ENCODE results near the gene CXADR. TPM values are rescaled to one million over a fixed set of nuclear protein-coding genes. Genes with fewer than 3 reads are reported as not detected.

Gene CXADR
- total and polyA plus RNA-seq, 2 donors = 3.2 to 5.6 TPM

DNA sequence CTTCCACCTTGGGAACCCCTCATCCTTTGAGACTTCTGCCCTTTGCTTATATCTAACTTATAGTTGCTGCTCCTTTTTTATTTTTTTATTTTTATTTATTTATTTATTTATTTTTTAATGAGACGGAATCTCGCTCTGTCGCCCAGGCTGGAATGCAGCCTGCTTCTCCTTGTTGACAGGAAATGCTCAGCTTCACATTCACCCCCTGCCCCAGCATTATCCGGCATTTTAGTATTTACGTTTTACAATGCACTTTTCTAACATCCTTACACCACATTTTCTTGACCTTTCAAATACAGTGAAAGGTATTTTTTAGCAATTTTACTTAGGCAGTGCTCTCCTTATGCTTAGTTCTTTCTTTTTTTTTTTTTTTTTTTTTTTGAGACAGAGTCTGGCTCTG is 14.9 kb downstream of the CXADR start:
- no peak overlapping the region for H3K4me3 ChIP-seq (ENCODE audit: low read length in 2 of 2)
- H3K36me3 ChIP-seq (ENCODE audit: control insufficient read depth in 2 of 2, insufficient read depth in 2 of 2, low read length in 1 of 2) = no peaks in the 10 kb centered on the region
- 97% methylated on average over 5 of the region's 5 CpGs for WGBS
- H3K9me3 ChIP-seq (ENCODE audit: control insufficient read depth in 2 of 2, insufficient read depth in 1 of 2, low read length in 1 of 2) = no peaks in the 10 kb centered on the region
- no peak for DNase-seq (ENCODE audit: low read depth in 6 of 9, low spot score in 9 of 9)
- H3K27me3 ChIP-seq (ENCODE audit: control insufficient read depth in 2 of 2, insufficient read depth in 1 of 2, low read length in 1 of 2) = no peaks in the 10 kb centered on the region
- no peaks in the 10 kb centered on the region for H3K4me1 ChIP-seq (ENCODE audit: control insufficient read depth in 2 of 2, insufficient read depth in 2 of 2, low read length in 2 of 2)
- H3K27ac ChIP-seq (ENCODE audit: low read depth in 1 of 2, low read length in 1 of 2) = no peak overlapping the region

DNA sequence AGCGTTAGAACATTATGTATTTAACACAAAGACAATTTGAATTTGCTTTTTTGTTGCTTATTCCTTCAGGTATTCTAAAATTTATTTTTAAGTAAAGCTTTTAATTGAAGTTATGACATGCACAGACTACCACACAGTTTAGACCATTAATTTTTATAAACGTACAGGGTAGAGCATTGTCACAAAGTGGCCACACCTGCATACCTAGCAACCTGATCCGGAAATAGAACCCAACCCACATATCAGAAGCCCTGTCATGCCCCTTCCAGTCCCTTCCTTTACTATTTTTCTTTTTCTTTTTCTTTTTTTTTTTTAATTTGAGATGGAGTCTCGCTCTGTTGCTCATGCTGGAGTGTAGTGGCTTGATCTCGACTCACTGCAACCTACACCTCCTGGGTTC is 16.8 kb downstream of the CXADR start:
- 96% methylated on average over 5 of the region's 5 CpGs for WGBS
- Histone ChIP-seq H3K27ac (ENCODE audit: low read depth in 1 of 2, low read length in 1 of 2) (no peak overlapping the region), H3K4me3 (ENCODE audit: low read length in 2 of 2) (no peak overlapping the region), H3K27me3 (ENCODE audit: control insufficient read depth in 2 of 2, insufficient read depth in 1 of 2, low read length in 1 of 2) (no peaks in the 10 kb centered on the region), H3K36me3 (ENCODE audit: control insufficient read depth in 2 of 2, insufficient read depth in 2 of 2, low read length in 1 of 2) (no peaks in the 10 kb centered on the region), H3K4me1 (ENCODE audit: control insufficient read depth in 2 of 2, insufficient read depth in 2 of 2, low read length in 2 of 2) (no peaks in the 10 kb centered on the region), H3K9me3 (ENCODE audit: control insufficient read depth in 2 of 2, insufficient read depth in 1 of 2, low read length in 1 of 2) (no peaks in the 10 kb centered on the region)
- DNase-seq (ENCODE audit: low read depth in 6 of 9, low spot score in 9 of 9) = no peak

DNA sequence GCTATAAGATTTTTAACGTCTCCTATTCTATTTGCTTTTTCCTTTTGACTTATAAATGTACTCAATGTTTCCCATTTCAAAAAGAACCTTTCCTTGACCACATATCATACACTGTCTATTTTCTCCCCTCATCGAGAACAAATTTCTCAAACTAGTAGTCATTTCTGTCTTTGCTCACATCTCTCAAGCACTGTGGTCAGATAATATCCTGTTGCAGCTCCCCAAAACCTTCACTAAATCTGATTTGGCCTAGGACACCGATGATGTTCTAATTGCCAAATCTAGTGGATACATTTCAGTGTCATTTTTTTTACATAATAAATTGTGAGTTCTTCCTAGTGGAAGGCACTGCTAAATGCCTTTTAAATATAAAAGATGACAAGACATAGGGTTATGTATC is 19.4 kb downstream of the CXADR start:
- WGBS = 93% methylated on average over 3 of the region's 3 CpGs
- DNase-seq (ENCODE audit: low read depth in 6 of 9, low spot score in 9 of 9) = no peak

GRCh38 chr21:17536381-17536780 is 23.5 kb downstream of the CXADR start:
- Histone ChIP-seq H3K27me3 (ENCODE audit: control insufficient read depth in 2 of 2, insufficient read depth in 1 of 2, low read length in 1 of 2) (no peaks in the 10 kb centered on the region), H3K27ac (ENCODE audit: low read depth in 1 of 2, low read length in 1 of 2) (no peak overlapping the region), H3K4me1 (ENCODE audit: control insufficient read depth in 2 of 2, insufficient read depth in 2 of 2, low read length in 2 of 2) (no peaks in the 10 kb centered on the region), H3K36me3 (ENCODE audit: control insufficient read depth in 2 of 2, insufficient read depth in 2 of 2, low read length in 1 of 2) (no peaks in the 10 kb centered on the region), H3K4me3 (ENCODE audit: low read length in 2 of 2) (no peak overlapping the region), H3K9me3 (ENCODE audit: control insufficient read depth in 2 of 2, insufficient read depth in 1 of 2, low read length in 1 of 2) (no peaks in the 10 kb centered on the region)
- DNase-seq (ENCODE audit: low read depth in 6 of 9, low spot score in 9 of 9) = no peak
- WGBS = 54% methylated on average over 3 of the region's 3 CpGs

More for the DNA sequence above, 19.4 kb downstream of the CXADR start:
- Histone ChIP-seq H3K4me1 (ENCODE audit: control insufficient read depth in 2 of 2, insufficient read depth in 2 of 2, low read length in 2 of 2) (no peaks in the 10 kb centered on the region), H3K4me3 (ENCODE audit: low read length in 2 of 2) (no peak overlapping the region), H3K9me3 (ENCODE audit: control insufficient read depth in 2 of 2, insufficient read depth in 1 of 2, low read length in 1 of 2) (no peaks in the 10 kb centered on the region), H3K27ac (ENCODE audit: low read depth in 1 of 2, low read length in 1 of 2) (no peak overlapping the region), H3K27me3 (ENCODE audit: control insufficient read depth in 2 of 2, insufficient read depth in 1 of 2, low read length in 1 of 2) (no peaks in the 10 kb centered on the region), H3K36me3 (ENCODE audit: control insufficient read depth in 2 of 2, insufficient read depth in 2 of 2, low read length in 1 of 2) (no peaks in the 10 kb centered on the region)

DNA sequence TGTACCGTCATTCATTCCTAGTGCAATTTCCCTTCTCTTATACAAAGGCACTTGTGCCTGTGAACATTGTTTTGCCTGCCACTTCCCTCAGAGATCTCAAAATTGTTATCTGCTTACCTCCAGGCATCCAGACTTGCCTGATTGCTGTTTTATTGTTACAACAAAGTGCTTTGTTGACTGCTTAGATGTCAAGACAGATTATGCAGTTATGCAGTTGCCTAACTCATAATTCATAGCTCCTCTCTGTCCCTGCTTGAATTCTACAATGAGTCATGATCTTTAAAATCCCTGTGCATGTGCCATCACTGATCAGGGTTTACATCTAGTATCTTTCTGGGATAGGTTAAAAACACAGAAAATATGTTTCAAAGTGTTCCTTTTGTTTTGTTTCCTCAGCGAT is 24.5 kb downstream of the CXADR start:
- no peaks in the 10 kb centered on the region for H3K36me3 ChIP-seq (ENCODE audit: control insufficient read depth in 2 of 2, insufficient read depth in 2 of 2, low read length in 1 of 2)
- DNase-seq (ENCODE audit: low read depth in 6 of 9, low spot score in 9 of 9) = no peak
- H3K27me3 ChIP-seq (ENCODE audit: control insufficient read depth in 2 of 2, insufficient read depth in 1 of 2, low read length in 1 of 2) = no peaks in the 10 kb centered on the region
- 68% methylated on average over 2 of the region's 2 CpGs for WGBS
- H3K4me1 ChIP-seq (ENCODE audit: control insufficient read depth in 2 of 2, insufficient read depth in 2 of 2, low read length in 2 of 2) = no peaks in the 10 kb centered on the region
- H3K4me3 ChIP-seq (ENCODE audit: low read length in 2 of 2) = no peak overlapping the region
- no peak overlapping the region for H3K27ac ChIP-seq (ENCODE audit: low read depth in 1 of 2, low read length in 1 of 2)
- H3K9me3 ChIP-seq (ENCODE audit: control insufficient read depth in 2 of 2, insufficient read depth in 1 of 2, low read length in 1 of 2) = no peaks in the 10 kb centered on the region

- no peak for DNase-seq (ENCODE audit: low read depth in 6 of 9, low spot score in 9 of 9)
- Histone ChIP-seq H3K4me3 (ENCODE audit: low read length in 2 of 2) (no peak overlapping the region), H3K27ac (ENCODE audit: low read depth in 1 of 2, low read length in 1 of 2) (no peak overlapping the region), H3K36me3 (ENCODE audit: control insufficient read depth in 2 of 2, insufficient read depth in 2 of 2, low read length in 1 of 2) (no peaks in the 10 kb centered on the region), H3K4me1 (ENCODE audit: control insufficient read depth in 2 of 2, insufficient read depth in 2 of 2, low read length in 2 of 2) (no peaks in the 10 kb centered on the region), H3K27me3 (ENCODE audit: control insufficient read depth in 2 of 2, insufficient read depth in 1 of 2, low read length in 1 of 2) (no peaks in the 10 kb centered on the region), H3K9me3 (ENCODE audit: control insufficient read depth in 2 of 2, insufficient read depth in 1 of 2, low read length in 1 of 2) (no peaks in the 10 kb centered on the region)
- 94% methylated on average over 2 of the region's 2 CpGs for WGBS
These were observed 25.7 kb downstream of the CXADR start for GRCh38 chr21:17538576-17538975.

GRCh38 chr21:17539323-17539722 is 26.5 kb downstream of the CXADR start:
- Histone ChIP-seq H3K4me1 (ENCODE audit: control insufficient read depth in 2 of 2, insufficient read depth in 2 of 2, low read length in 2 of 2) (no peaks in the 10 kb centered on the region), H3K27me3 (ENCODE audit: control insufficient read depth in 2 of 2, insufficient read depth in 1 of 2, low read length in 1 of 2) (no peaks in the 10 kb centered on the region), H3K36me3 (ENCODE audit: control insufficient read depth in 2 of 2, insufficient read depth in 2 of 2, low read length in 1 of 2) (no peaks in the 10 kb centered on the region), H3K9me3 (ENCODE audit: control insufficient read depth in 2 of 2, insufficient read depth in 1 of 2, low read length in 1 of 2) (no peaks in the 10 kb centered on the region), H3K27ac (ENCODE audit: low read depth in 1 of 2, low read length in 1 of 2) (no peak overlapping the region), H3K4me3 (ENCODE audit: low read length in 2 of 2) (no peak overlapping the region)
- WGBS = 65% methylated on average over 1 of the region's 1 CpG
- no peak for DNase-seq (ENCODE audit: low read depth in 6 of 9, low spot score in 9 of 9)

GRCh38 chr21:17539743-17540341 is 27.0 kb downstream of the CXADR start:
- no peak overlapping the region for H3K4me3 ChIP-seq (ENCODE audit: low read length in 2 of 2)
- no peaks in the 10 kb centered on the region for H3K4me1 ChIP-seq (ENCODE audit: control insufficient read depth in 2 of 2, insufficient read depth in 2 of 2, low read length in 2 of 2)
- H3K27me3 ChIP-seq (ENCODE audit: control insufficient read depth in 2 of 2, insufficient read depth in 1 of 2, low read length in 1 of 2) = no peaks in the 10 kb centered on the region
- no peaks in the 10 kb centered on the region for H3K36me3 ChIP-seq (ENCODE audit: control insufficient read depth in 2 of 2, insufficient read depth in 2 of 2, low read length in 1 of 2)
- 89% methylated on average over 9 of the region's 9 CpGs for WGBS
- no peak for DNase-seq (ENCODE audit: low read depth in 6 of 9, low spot score in 9 of 9)
- no peaks in the 10 kb centered on the region for H3K9me3 ChIP-seq (ENCODE audit: control insufficient read depth in 2 of 2, insufficient read depth in 1 of 2, low read length in 1 of 2)
- H3K27ac ChIP-seq (ENCODE audit: low read depth in 1 of 2, low read length in 1 of 2) = no peak overlapping the region

GRCh38 chr21:17540530-17540929 is 27.7 kb downstream of the CXADR start:
- 94% methylated on average over 4 of the region's 4 CpGs for WGBS
- Histone ChIP-seq H3K27me3 (ENCODE audit: control insufficient read depth in 2 of 2, insufficient read depth in 1 of 2, low read length in 1 of 2) (no peaks in the 10 kb centered on the region), H3K4me1 (ENCODE audit: control insufficient read depth in 2 of 2, insufficient read depth in 2 of 2, low read length in 2 of 2) (no peaks in the 10 kb centered on the region), H3K36me3 (ENCODE audit: control insufficient read depth in 2 of 2, insufficient read depth in 2 of 2, low read length in 1 of 2) (no peaks in the 10 kb centered on the region), H3K4me3 (ENCODE audit: low read length in 2 of 2) (no peak overlapping the region), H3K9me3 (ENCODE audit: control insufficient read depth in 2 of 2, insufficient read depth in 1 of 2, low read length in 1 of 2) (no peaks in the 10 kb centered on the region), H3K27ac (ENCODE audit: low read depth in 1 of 2, low read length in 1 of 2) (no peak overlapping the region)
- no peak for DNase-seq (ENCODE audit: low read depth in 6 of 9, low spot score in 9 of 9)
